ENCODE measurements around the gene CNKSR3.
A peak's percentile ranks its signal among the peaks of the same experiment; 100 is the strongest.

Gene CNKSR3

DNA sequence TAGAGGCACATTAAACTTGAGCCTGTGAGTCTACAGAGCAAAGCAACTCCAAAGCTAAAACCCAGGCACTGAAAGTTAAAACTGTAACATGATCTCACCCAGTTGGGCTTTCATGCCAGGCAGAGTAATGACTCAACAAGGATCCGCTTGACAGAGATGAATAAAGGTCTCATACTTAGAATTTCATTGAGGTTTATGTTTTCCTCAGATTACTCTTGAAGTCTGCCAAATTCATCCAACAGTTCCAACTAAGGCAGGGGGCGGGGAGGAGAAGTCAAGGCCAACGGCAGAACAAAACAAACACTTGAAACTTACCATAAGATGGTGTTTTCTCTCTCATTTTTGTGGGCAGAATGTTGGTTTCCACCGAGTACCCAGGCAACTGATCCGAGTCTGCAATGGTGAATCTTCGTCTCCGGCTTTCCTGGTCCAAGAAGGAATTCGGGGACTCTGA, 99.8 kb downstream of the CNKSR3 start:
- DNase-seq = peak; percentile 22

DNA sequence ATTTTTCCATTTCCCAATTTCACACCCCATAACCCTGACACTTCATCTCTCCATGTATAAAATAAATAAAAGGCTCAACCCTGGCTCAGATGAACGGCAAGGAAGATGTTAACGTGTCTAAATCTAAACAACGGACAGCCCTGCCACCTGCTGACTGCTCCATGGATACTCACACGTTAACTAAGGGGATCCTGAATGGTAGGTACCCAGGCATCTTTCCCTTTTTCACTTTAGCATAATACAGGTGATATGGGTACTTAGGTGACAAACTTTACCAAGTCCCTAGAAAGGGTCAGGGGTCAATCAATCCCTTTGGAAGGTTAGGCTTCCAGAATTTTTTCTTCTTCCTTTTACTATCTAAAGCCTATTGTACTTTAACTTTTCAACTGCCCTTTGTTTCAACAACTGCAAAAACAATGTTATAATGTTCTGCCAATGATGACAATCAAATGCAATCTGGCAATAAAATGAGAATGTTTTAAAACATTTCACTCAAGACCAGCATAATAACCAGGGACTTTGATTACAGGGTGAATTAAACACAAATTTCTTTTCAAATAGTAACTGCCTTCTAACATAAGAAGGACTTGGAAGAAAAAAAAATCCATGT, 101.5 kb downstream of the CNKSR3 start:
- DNase-seq = peak; percentile 2

DNA sequence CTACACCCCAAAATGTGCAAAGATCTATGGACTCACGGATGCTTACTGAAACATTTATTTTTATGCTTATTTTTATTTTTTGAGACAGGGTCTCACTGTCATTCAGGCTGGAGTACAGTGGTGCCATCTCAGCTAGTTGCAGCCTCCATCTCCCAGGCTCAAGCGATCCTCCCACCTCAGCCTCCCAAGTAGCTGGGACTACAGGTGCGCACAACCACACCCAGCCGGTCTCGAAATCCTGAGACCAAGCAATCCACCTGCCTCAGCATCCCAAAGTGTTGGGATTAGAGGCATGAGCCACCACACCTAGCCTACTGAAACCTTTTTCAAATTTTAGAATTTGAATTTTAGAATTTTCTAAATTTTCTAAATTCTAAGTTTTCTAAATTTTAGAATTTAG, 103.0 kb downstream of the CNKSR3 start:
- no peak for DNase-seq

DNA sequence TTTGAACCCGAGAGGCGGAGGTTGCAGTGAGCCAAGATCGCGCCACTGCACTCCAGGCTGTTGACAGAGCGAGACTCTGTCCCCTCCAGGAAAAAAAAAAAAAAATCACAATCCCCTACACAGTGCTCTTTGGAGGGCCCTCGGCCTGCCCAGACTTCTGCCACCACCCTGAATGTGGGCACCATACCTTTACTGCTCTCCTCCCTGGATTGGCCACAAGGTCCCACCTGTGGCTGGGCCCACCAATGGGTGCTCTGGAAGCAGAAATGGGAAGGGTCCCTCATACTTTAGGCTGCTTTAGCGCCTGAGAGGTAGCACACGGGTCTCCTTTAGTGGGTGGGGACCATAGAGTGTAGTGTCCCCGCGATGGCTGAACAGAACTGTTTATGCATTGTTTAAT, 103.6 kb downstream of the CNKSR3 start:
- no peak for DNase-seq

DNA sequence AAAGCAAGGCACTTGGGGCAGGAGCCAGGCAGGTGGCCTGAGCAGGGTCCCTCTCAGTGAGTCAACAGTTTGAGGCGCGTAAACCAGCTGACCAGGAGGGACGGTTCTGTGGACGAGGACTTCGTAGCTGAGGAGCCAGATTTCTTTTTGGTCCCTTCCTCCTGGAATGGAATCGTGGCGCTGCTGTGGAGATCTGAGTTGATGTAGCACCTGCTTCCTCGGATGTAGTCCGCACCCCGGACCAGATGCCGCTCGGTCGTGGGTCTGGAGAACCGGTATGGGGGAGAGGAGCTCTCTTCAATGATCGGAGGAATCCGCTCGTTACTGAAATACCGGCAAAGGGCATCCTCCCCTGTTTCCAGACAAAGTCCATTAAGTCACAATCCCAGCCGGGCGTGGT, 104.2 kb downstream of the CNKSR3 start:
- no peak for DNase-seq

DNA sequence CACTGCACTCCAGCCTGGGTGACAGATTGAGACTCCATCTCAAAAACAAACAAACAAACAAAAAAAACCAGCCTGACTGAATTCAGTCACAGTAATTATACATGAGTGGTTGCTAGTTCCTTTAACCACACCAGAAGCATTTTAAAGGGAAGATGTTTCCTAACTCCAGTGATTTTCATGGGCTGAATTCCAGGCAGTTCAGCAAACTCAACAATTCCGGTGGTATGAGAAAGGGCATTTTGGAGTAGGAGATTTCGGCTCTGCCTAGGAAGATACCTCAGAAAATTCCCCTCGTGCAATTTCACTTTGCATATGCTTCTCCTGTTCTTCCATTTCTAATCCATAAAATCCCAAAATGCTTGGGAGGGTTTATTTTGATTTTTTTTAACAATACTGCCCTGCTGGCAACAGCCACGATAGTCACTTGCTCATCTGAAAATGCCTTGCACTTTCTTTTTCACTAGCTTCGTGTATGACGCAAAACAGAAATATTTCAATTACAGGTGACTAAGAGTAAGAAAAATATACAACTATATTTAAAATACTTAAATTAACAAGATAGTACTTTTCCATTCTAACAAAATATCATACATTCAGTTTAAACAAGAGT, 105.6 kb downstream of the CNKSR3 start:
- no peak for DNase-seq

DNA sequence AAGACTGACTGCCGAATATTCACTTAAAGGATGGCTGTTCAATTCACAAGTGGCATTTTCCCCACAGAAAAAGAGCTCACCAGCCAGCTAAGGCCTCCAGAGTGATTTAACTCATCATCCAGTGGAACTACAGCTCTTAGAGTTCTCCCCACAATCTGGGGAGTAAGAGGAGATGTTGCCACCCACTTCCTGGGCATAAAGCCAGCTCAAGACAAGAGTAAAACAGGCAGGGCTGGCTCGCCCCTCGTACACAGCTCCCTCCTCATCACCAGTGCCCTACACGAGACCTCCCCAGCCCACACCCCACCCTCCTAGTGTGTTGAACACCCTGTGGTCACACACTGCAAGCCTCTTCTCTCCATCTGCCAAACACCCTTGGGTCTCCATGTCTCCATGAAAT, 106.7 kb downstream of the CNKSR3 start:
- DNase-seq = no peak

DNA sequence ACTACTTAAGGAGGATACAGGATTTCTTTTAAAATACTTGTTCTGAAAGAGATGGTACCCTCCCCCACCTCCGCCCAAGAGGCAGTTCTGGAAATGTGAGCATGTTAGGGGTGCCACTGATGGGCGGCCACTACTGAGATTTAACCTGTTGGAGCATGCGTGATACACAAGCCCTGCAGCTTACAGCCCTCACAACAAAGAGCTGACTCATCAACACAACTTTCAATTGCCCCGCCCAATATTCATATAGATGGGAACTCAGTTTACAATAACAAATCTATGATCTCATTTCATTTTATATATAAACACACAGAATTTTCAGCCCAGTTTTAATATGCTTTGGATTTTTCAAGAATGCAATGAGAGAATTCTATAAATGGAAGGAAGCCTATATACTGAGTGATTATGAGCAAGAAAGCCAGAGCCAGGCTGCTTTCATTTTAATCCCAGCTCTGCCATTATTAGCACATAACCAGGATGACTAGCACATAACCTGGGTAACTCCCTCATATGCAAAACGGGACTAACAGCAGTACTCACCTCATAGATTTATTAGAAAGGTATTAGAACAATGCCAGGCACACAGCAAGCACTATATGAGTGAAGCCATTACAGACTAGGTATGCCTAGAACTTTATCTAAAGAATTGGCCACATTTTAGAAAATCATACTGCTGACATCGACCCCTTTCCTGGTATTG, 108.3 kb downstream of the CNKSR3 start:
- no peak for DNase-seq

DNA sequence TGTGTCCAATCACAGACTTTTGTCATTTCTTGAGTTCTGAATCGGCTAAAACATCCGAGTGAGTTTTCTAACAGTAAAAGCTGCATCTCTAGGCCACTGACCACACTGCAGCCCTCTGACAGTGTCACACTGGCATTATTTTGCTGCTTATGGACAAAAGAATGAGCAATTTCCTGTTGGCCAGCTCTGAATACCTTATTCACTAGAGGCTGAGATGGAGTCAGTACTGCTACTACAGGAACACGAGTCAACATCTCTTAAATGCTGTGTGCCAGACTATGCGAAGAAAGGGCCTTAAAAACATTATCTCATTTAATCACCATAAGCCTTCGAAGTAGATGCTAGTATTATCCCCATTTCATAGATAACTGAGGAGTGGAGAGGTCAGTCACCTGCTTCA, 111.4 kb downstream of the CNKSR3 start:
- no peak for DNase-seq

DNA sequence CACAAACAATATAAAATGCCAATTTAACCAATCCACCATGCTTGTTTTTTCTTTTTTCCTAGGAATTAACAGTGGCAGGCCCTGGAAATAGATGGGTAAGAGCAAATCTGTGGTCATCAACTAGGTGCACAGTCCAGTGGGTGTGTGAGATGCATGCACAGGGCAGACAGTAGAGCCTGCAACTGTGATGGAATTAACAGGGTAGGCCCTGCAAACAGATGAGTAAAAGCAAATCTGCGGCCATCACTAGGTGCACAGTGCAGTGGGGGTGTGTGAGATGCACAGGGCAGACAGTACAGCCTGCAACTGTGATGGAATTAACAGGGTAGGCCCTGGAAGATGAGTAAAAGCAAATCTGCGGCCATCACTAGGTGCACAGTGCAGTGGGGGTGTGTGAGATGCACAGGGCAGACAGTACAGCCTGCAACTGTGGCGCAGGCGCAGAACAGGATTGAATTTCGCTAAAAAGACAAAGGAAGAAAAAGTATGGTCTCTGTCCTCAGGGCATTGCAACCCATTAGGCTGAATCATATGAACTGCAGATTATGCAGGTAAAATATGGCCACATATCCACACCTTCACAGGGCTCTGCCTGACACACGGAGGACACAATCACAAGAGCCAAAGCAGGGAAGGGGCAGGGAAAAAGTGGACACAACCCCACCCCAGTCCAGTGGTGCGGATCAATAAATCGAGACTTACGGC, 112.8 kb downstream of the CNKSR3 start:
- DNase-seq = no peak

DNA sequence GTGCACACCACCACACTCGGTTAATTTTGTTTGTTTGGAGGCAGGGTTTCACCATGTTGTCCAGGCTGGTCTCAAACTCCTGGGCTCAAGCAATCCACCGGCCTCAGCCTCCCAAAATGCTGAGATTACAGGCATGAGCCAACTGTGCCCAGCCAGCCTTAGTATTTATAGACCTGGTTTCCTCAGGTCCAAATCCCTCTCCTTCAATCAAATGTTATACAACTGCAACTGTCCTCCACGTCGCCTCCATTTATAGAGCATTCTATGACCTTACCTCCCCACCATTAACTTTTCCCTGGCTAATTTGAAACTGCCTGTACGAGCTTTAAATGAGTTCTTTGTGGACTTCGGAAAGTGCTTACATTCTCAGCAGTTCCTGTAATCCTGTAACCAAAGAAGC, 114.6 kb downstream of the CNKSR3 start:
- DNase-seq = no peak

DNA sequence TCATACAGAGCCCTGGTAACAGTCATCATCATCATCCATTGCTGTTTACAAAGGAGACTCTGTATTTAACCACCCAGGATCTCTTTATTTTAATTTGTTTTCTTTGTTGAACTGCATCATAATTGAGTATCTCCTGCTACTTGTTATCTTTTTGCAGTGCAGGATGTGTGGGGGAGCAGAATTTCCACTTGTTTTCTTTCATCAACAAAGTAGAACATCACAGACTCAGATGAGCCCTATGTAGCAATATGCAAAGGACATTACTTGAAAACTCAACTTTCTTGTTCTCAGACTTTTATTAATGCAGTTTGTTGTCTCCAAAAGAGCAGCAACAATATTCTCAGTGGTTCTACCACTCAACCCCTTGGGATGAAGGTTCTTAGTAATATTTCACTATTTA, 115.2 kb downstream of the CNKSR3 start:
- no peak for DNase-seq

DNA sequence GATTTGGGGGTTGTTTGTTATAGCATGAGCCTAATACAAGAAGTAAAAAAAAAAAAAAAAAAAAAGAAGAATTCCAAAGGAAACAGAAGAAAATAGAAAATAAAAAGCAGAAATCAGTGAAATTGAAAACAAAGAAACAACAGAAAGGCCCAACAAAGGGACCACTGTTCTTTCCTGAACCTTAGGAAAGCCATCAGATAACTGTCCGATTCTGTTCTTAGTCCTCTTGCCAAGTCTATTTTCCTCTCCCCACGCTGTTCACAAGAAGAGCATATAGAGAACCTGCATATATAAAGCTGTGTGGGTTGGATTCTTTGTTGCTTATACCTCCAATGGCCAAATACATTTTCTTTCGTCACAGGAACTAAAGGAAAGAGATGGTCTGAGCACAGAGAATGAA, 115.9 kb downstream of the CNKSR3 start:
- DNase-seq = no peak

DNA sequence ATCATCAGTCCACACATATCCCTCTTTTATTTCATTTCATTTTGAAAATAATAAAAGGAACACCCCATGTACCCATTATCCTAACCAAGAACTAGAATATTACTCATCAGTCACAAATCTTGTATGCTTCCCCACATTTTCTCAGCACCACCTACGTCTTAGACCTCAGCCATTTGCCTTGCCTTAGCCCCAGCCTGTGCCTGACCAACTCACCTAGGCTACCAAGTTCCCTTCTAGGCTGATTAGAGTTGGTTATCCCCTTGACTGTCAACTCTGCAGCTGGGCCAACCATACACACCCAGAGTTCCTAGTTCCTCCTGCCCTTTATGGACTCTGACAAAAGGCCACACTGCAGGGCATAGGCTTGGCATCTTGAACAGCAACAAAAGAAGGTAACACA, 120.5 kb downstream of the CNKSR3 start:
- DNase-seq = no peak

DNA sequence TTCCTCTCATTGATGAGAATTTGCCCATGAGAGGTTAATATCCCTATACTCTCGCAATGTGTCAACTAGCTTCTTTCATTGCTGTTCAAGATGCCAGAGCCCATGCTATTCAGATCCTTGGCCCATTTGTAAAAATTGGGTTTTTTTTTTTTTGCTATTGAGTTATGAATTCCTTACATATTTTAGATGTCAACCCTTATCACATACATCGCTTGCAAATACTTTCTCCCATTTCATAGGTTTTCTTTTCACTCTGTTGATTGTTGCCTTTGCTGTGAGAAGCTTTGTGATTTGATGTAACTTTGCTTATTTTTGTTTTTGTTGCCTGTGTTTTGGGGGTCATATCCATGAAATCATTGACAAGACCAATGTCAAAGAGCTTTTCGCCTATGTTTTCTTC, 121.7 kb downstream of the CNKSR3 start:
- no peak for DNase-seq

DNA sequence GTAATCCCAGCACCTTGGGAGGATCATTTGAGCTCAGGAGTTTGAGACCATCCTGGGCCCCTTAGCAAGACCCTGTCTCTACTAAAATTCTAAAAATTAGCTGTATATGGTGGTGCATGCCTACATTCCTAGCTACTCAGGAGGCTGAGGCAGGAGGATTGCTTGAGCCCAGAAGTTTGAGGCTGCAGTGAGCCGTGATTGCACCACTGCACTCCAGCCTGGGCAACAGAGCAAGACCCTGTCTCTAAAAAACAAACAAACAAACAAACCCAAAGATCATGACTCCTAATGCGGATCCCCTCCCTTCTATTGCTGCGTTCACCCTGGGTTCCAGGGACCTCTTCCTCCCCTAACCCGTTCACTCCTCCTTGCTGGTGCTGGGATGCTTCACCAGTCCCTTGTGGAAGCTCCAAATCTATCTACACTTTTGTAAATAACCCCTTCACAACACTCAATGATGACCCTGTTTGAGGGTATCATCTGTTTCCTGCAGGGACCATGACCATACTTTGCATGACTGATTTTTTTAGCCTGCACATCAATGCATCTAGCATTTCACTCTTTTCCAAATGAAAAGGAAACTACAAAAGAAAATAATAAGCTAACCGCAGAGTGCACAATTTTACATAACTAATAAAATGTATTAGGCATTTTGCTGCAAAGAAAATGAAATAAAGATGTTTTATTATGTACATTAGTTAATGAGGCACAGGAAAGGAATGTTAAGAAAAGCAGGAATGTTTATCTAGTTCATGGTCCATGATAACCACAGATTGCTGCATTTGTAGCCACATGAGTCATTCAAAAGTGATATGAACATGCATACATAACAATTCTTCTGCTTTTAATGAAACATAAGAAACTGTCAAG, 123.4 kb downstream of the CNKSR3 start:
- DNase-seq = no peak

DNA sequence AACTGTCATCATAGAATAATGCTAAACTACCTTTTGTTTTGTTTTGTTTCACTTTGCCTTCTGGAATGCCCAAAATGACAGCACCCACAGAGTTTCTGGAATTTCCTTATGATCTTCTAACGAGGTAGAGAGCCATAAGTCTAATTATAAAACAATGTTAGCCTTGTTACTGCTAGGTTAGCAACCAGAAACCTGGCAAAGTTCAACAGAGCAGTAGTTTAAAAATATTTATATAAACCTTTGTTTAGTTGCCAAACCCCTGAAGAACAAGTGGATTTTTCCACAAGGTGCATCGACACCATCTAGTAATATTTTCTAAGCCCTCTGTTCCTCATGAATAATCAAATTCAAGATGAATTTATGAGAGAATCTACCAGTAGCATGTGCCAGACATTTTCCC, 126.3 kb downstream of the CNKSR3 start:
- no peak for DNase-seq

DNA sequence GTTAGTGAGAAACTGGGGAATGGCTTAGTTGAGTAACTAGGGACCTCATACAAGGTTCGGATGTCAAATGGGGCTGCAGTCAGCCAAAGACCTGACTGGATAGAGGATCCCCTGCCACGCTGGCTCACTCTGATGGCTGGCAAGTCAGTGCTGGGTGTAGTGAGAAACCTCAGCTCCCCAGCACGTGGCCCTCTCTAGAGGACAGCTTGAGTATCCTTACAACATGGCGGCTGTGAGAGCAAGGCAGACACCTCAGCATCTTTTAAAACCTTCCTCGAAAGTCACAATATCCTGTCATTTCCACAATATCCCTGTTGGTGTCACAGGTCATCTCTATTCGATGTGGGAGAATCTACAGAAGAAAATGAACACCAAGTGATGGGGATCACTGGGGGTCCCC, 127.2 kb downstream of the CNKSR3 start:
- DNase-seq = no peak

DNA sequence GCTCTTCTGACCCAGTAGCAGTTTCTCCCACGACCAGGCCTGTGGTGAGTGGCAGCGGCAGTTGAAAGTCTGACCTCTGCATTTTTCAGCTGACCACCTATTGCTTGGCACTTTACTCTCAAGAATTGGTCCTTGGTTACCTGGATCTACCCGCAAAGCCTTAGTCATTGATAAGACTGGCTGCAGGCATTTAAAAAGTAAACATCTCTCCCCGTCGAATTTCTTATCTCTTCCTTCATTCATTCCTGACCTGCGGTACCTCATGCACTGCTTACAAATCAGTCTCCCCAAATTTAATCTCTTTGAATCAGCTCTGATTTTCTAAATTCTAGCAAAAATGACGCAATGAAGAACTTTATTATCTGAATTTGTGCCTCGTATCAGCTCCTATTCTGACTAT, 127.7 kb downstream of the CNKSR3 start:
- DNase-seq = no peak

DNA sequence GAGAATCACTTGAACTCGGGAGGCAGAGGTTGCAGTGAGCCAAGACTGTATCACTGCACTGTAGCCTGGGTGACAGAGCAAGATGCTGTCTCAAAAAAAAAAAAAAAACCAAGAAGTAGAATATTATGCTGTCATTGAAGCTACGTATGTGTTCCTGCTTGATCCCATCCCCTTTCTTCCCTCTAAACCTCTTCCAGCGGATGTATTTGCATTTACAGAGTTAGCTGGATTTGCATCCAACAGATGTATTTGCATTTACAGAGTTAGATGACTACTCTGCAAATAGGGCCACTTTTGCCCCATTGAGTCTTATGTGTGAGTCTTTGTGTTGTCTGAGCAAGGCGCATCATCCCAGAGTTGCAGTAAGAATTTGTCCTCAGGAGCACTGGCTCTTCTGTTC, 128.9 kb downstream of the CNKSR3 start:
- no peak for DNase-seq

DNA sequence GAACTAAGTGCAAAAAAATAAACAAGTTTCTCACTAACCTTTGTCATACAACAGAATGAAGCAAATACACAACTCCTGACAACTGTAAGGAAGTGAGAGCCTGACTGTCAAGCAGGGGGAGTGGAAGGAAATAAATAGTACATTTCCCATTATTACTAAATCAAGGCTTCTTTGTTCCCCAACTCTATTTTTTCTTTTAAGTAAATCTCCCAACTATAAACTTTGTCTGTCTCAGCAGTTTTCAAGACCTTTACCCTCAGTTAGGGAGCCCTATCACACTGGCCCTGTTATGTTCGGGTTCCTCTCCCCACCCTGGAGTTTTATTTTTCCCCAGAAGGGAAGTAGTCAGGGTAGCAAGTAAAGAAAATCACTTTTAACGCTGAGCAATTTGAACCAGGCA, 129.7 kb downstream of the CNKSR3 start:
- no peak for DNase-seq

DNA sequence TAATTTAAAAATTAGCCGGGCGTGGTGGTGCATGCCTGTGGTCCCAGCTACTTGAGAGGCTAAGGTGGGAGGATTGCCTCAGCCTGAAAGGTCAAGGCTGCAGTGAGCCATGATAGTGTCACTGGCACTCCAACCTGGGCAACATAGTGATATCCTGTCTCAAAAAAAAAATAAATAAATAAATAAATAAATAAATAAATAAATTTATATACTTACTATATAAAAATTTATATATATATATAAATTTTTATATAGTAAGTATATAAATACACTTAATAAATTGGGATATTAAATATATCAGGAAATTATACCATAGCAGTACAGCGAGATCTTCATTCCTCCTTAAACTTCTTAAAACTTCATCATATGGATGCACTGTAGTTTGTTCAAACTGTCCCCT, 130.9 kb downstream of the CNKSR3 start:
- no peak for DNase-seq

DNA sequence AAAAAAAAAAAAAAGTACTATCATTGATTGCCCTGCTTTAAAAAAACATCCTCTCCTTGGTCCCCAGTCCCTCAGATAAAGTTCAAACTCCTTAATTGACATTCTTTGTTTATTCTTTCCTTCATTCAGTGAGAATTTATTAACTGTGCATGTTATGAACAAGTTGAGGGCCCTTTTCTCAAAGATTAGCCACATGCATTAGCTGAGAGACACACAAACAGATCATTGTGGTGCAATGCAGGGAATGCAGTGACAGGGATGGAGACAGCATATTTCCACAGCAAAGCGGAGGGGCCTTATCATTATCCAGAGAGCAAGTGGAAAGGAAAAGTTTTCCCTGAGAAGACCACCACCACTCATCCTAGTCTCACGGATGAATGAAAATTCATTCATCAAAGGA, 132.0 kb downstream of the CNKSR3 start:
- DNase-seq = no peak

Data from NCI-H2171 treated with DMSO at 0.1 percent for 48 hours (cell line).